Esophagus (tissue), 2 donors: ENCODE results near the gene CCDC159. TPM values are rescaled to one million over a fixed set of nuclear protein-coding genes. Genes with fewer than 3 reads are reported as not detected.

ENCODE experiments used
- H3K27ac ChIP-seq, 2 donors: one replicate each; pipeline ENCODE4 v1.5.1; 2013; ENCODE audit warnings: low read depth in 2 of 2, mild to moderate bottlenecking in 2 of 2, inconsistent platforms in 1 of 2, low read length in 1 of 2, moderate library complexity in 1 of 2
- H3K27me3 ChIP-seq, 2 donors: one replicate each; pipeline ENCODE4 v1.6.1; 2013; ENCODE audit warnings: low read length in 2 of 2, control low read depth in 1 of 2, mild to moderate bottlenecking in 1 of 2; ENCODE audit not compliant: insufficient read depth in 2 of 2, control insufficient read depth in 1 of 2
- H3K36me3 ChIP-seq, 2 donors: one replicate each; pipeline ENCODE4 v1.6.1; 2013; ENCODE audit warnings: low read length in 1 of 2; ENCODE audit not compliant: control insufficient read depth in 2 of 2, insufficient read depth in 2 of 2
- H3K4me1 ChIP-seq, 2 donors: one replicate each; pipeline ENCODE4 v1.6.1; 2013; ENCODE audit warnings: low read length in 1 of 2; ENCODE audit not compliant: control insufficient read depth in 2 of 2, insufficient read depth in 2 of 2
- H3K4me3 ChIP-seq, 2 donors: one replicate each; pipeline ENCODE4 v1.5.1; 2013; ENCODE audit warnings: low read length in 2 of 2, mild to moderate bottlenecking in 2 of 2, low read depth in 1 of 2, moderate library complexity in 1 of 2
- H3K9me3 ChIP-seq, 2 donors: one replicate each; pipeline ENCODE4 v1.6.1; 2013; ENCODE audit warnings: mild to moderate bottlenecking in 2 of 2, low read depth in 1 of 2, low read length in 1 of 2, moderate library complexity in 1 of 2; ENCODE audit not compliant: control insufficient read depth in 2 of 2, insufficient read depth in 1 of 2
- WGBS, 2 donors: extraction: QIAGEN DNeasy Blood & Tissue Kit; methylation state at CpG; one replicate each; pipeline ENCODE4 v1.1.7; 2013; 5-methylcytosine and 5-hydroxymethylcytosine counted together
- polyA plus RNA-seq, 2 donors: library from polyadenylated mRNA; stranded (reverse); fragments of 200-250 nt; gene quantifications; one replicate each; pipeline ENCODE4 v1.2.3, GENCODE V29; 2013
- donor health status: healthy with polysubstance abuse.
- donor health status: Bipolar disorder and iron deficiency.

The CCDC159 gene
- polyA plus RNA-seq, 2 donors = 22.5 to 47.6 TPM

DNA sequence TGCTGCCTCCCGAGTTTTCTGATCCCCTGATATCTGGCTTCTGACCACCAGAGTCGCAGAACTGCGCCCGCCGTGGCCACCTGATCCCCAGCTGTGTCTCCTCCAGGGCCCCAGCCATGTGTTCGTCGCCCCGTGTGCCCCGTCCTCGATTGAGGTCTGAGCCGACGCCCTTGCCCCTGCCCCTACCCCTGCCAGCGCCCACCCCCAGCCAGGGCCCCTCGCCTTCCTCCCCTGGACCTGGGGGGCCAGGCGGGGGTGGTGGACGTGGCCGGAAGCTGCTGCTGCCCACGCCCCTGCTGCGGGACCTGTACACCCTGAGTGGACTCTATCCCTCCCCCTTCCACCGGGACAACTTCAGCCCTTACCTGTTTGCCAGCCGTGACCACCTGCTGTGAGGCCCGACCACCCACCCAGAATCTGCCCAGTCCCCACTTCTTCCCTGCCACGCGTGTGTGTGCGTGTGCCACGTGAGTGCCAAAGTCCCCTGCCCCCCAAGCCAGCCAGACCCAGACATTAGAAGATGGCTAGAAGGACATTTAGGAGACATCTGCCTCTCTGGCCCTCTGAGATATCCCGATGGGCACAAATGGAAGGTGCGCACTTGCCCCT lies 18.1 kb downstream of the CCDC159 start:
- no peak overlapping the region for H3K4me3 ChIP-seq
- H3K36me3 ChIP-seq = peaks cover 7 to 11% of the 10 kb centered on the region in 2 donors
- no peaks in the 10 kb centered on the region for H3K27me3 ChIP-seq
- peaks cover 0 to 12% of the 10 kb centered on the region in 2 donors for H3K4me1 ChIP-seq
- 92 to 93% methylated on average over 23 to 28 of the region's 28 CpGs for WGBS, 2 donors
- no peaks in the 10 kb centered on the region for H3K9me3 ChIP-seq
- no peak overlapping the region for H3K27ac ChIP-seq

GRCh38 chr19:11364935-11365334 lies 18.6 kb downstream of the CCDC159 start:
- H3K27me3 ChIP-seq = no peaks in the 10 kb centered on the region
- H3K36me3 ChIP-seq = peaks cover 3 to 11% of the 10 kb centered on the region in 2 donors
- H3K27ac ChIP-seq = no peak overlapping the region
- H3K4me1 ChIP-seq = peaks cover 0 to 8% of the 10 kb centered on the region in 2 donors
- 67 to 78% methylated on average over 5 of the region's 5 CpGs for WGBS, 2 donors
- H3K4me3 ChIP-seq = no peak overlapping the region
- no peaks in the 10 kb centered on the region for H3K9me3 ChIP-seq

DNA sequence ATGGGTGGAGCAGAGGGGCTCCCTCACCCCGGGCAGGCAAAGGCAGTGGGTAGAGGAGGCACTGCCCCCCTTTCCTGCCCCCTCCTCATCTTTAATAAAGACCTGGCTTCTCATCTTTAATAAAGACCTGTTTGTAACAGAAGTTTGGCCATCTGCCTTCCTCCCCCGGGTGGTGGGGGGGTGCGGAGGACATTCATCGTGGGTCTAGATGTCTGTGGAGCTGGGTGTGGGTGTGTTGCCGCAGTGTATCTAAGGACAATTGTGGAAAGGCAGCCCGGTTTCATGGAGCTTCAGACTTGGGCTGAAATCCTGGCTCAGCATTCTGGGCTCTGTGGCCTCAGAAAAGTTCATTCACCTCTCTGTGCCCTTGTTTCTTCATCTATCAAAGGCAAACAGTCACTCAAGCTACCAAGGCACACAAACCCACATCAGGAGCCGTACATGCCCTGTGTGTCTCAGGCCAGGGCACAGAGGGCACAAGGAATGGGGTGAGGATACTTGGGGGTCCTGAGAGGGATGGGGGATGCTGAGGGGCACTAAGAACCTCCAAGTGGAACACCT lies 19.3 kb downstream of the CCDC159 start:
- Histone ChIP-seq H3K4me3 (no peak overlapping the region), H3K27me3 (no peaks in the 10 kb centered on the region), H3K27ac (no peak overlapping the region), H3K9me3 (no peaks in the 10 kb centered on the region), H3K36me3 (peaks cover 3 to 11% of the 10 kb centered on the region in 2 donors), H3K4me1 (peaks cover 0 to 8% of the 10 kb centered on the region in 2 donors)
- 78 to 80% methylated on average over 7 of the region's 7 CpGs for WGBS, 2 donors

- 75 to 79% methylated on average over 2 of the region's 2 CpGs for WGBS, 2 donors
Measured at GRCh38 chr19:11367528-11367927, 21.2 kb downstream of the CCDC159 start.

DNA sequence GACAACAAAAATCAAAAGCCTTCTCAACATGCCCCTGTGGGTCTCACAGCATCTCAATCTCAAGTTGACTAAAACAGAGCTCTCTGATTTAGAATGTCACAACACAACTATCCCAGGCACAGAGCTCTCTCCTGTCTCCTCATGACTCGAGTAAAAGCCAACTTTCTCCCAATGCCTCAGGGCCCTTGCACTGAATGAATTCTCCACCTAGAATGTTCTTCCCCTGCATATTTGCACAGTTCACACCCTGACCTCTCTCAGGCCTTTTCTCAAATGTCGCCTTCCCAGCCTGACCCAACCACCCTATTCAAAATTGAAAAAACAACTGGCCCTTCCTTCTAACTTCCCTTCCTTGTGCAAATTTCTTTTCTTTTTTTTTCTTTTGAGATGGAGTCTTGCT lies 24.4 kb downstream of the CCDC159 start:
- H3K27me3 ChIP-seq = no peaks in the 10 kb centered on the region
- no peaks in the 10 kb centered on the region for H3K36me3 ChIP-seq
- peaks cover under 1 to 6% of the 10 kb centered on the region in 2 donors for H3K4me1 ChIP-seq
- H3K4me3 ChIP-seq = no peak overlapping the region
- no peak overlapping the region for H3K27ac ChIP-seq
- 85 to 92% methylated on average over 2 of the region's 2 CpGs for WGBS, 2 donors
- H3K9me3 ChIP-seq = no peaks in the 10 kb centered on the region

More at GRCh38 chr19:11367528-11367927, 21.2 kb downstream of the CCDC159 start:
- Histone ChIP-seq H3K36me3 (peaks cover under 1 to 11% of the 10 kb centered on the region in 2 donors), H3K4me1 (no peaks in the 10 kb centered on the region), H3K4me3 (no peak overlapping the region), H3K27me3 (no peaks in the 10 kb centered on the region), H3K27ac (no peak overlapping the region), H3K9me3 (no peaks in the 10 kb centered on the region)

DNA sequence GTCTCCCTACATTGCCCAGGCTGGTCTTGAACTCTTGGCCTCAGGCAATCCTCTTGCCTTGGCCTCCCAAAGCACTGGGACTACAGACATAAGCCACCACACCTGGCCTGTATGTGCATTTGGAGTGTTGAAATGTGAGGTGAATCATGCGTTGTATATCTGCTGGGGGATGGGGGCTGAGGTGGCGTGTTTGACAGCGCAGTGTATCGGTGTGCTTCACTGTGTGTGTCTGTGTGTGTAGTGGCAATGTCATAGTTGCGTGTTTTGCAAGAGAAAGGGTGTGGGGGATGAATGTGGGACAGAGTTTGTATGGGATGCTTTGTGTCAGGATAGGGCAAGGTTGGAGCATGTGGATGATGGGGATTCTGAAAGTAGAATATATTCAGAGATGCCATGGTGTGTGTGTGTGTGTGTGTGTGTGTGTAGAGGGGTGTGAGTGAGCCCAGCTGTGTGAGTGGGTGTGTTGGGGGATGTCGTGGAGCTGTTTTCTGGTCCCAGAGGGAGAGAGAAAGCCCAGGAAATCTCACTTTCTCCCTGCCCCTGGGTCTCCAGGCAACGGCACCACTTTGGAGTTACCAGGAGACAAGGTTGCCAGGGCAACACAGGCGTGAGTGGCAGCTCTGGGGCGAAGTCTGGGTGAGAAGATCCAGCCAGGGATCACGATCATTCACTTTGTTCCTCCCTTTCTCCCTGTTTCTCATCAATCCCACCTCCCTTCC lies 27.0 kb downstream of the CCDC159 start:
- Histone ChIP-seq H3K9me3 (no peaks in the 10 kb centered on the region), H3K36me3 (peaks cover 0 to 3% of the 10 kb centered on the region in 2 donors), H3K27ac (no peak overlapping the region), H3K27me3 (no peaks in the 10 kb centered on the region), H3K4me3 (no peak overlapping the region), H3K4me1 (peaks cover 6 to 16% of the 10 kb centered on the region in 2 donors)
- WGBS, 2 donors = 52 to 59% methylated on average over 10 of the region's 10 CpGs

- WGBS, 2 donors = 35 to 48% methylated on average over 11 of the region's 11 CpGs
- no peaks in the 10 kb centered on the region for H3K9me3 ChIP-seq
- peak overlapping the region; percentile 98 to 100 for H3K27ac ChIP-seq
- H3K27me3 ChIP-seq = no peaks in the 10 kb centered on the region
- peaks cover 0 to 4% of the 10 kb centered on the region in 2 donors for H3K36me3 ChIP-seq
- H3K4me3 ChIP-seq = peak overlapping the region; percentile 72 to 77
- peaks cover 9 to 19% of the 10 kb centered on the region in 2 donors for H3K4me1 ChIP-seq
Measured at GRCh38 chr19:11373885-11374432, 27.6 kb downstream of the CCDC159 start.

DNA sequence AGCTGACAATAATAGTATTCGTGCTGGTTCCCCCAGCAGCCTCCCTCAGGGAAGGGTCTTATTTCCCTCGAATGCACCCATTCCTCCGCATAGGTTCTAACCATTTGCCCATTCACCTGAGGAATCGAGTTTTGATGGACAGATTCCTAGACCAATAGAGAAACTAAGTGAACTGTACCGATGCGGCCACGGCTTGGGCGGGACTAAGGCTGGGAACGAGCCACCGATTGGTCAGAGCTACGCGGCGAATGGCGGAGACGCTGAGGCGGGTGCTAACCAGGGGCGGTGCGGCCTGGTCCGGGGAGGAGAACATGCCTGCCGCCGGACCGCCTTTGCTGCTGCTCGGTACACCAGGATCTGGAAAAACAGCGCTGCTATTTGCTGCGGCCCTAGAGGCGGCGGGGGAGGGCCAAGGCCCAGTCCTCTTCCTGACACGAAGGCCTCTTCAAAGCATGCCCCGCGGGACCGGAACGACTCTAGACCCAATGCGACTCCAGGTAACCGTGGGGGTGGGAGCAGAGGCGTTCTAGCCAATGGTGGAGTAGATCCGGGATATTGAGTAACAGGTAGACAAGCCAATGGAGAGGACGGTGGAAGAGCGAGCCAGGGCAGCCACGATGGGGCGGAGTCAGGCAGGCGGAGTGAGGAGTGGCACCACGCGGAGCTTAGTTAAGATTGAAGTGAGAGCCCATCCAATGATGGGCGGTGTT lies 28.3 kb downstream of the CCDC159 start, which contains the start of gene SWSAP1:
TSS of gene SWSAP1 (plus strand) at position 234 of the 710 bp plus-strand sequence. CDS start at position 249, 15 bp downstream.
- 0 to 1% methylated on average over 44 of the region's 44 CpGs for WGBS, 2 donors
- Histone ChIP-seq H3K27me3 (no peaks in the 10 kb centered on the region), H3K4me3 (peak within 1 kb of the TSS; percentile 72 to 77), H3K27ac (peak within 1 kb of the TSS; percentile 98 to 100), H3K9me3 (no peaks in the 10 kb centered on the region), H3K36me3 (peaks cover 0 to 4% of the 10 kb centered on the region in 2 donors), H3K4me1 (peaks cover 9 to 19% of the 10 kb centered on the region in 2 donors)
